ENCODE measurements around the gene KANSL1.
"Not testable (repeated sequence)": the region's sequence is repeated elsewhere in the genome, so short reads cannot be mapped to it uniquely, and the experiment has no call there.

- not testable (repeated sequence) for TF ChIP-seq CTCF, POLR2A (IDR thresholded peaks at IDR 0.05)
Measured at GRCh38 chr17:46023366-46023765, 169.9 kb downstream of the KANSL1 start.
